Hematopoietic multipotent progenitor cell treated with erythropoietin and hydrocortisone succinate and interleukin-3 and kit ligand, for 8 days (in vitro differentiated cells): Measurements from ENCODE around the gene RNF13.
A peak's percentile ranks its signal among the peaks of the same experiment; 100 is the strongest.
"Not testable (repeated sequence)": the region's sequence is repeated elsewhere in the genome, so short reads cannot be mapped to it uniquely, and the experiment has no call there.

Experiments
- DNase-seq: peaks from one replicate; pipeline ENCODE4 v3.0.0-alpha.2; 2015

The RNF13 gene

DNA sequence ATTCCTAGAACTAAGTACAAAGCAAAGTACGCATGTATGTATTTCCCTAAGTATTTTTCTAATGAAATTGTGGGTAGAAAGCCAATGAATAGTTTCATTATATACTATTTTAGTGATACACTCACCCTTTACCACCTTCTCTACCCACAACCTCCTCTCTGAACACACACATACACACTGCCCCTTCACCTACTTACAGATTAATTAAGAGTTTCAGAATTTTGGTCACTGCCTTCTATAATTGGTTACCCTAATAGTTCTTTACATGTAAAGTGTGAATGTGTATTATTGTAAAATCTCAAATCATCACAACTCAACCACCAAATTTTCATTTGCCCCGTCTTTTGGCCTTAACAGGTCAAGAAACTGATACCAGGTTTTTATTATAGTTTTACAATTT is 150.5 kb downstream of the RNF13 start:
- no peak for DNase-seq

DNA sequence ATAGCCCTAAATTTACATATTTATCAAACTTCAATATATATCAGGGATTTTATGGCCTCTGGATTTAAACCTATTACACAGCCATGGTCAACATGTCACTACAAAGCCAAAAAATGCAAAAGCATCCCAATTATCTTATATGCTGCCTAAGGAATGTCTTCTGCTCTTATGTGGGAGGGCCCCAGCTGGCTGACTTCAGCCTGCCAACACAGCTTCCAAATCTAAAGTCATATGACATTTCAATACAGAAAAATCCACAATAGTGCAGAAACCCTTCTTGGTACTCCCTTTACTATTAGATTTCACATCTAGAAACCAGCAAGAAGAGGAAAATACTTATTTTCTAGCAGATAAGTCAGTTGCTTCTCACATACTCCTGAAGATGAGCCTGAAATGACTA is 151.3 kb downstream of the RNF13 start:
- no peak for DNase-seq

DNA sequence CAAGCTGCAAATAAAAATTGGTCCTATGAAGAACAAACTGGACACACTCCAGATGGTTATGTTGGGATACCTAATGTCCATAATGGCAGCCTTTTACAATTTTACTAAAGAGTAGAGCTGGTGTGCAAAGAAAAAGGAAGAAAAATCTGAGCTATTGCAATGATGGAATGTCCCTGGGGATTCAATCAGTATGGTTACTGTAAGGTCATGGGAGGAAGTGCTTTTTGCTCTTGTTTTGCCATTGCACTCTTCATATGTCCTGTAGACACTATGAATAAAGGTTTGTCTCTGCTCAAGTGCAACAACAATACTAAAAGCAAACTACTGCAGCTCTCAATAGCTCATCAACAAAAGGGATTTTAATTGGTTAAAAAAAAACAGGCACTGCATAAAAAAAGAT is 152.3 kb downstream of the RNF13 start:
- no peak for DNase-seq

DNA sequence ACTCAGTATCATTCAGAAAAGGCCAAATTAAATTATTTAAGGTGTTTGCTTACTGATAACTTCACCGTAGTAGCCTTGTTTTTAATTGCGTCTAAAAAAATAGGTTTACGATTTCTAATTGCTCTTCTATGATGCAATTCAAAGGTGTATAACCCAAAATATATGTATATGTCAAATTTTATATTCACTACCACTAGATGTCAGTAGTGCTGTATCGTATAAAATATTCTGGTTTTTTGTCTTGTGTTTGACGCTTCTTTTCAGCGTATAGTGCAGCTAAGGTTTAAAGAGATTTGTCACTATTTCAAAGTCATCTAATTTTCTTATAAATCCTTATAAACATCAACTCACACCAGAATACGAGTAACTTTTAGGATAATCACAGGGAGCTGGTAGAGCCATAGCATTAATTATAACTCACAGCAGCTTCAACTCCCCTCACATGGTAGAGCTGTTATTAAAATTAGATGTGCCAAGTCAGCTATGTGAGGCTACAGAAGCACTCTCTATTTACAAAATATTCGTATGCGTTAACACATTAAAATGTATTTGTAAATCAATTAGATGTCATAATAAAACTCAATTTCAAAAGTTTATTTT is 154.2 kb downstream of the RNF13 start:
- peak; percentile 69 for DNase-seq

DNA sequence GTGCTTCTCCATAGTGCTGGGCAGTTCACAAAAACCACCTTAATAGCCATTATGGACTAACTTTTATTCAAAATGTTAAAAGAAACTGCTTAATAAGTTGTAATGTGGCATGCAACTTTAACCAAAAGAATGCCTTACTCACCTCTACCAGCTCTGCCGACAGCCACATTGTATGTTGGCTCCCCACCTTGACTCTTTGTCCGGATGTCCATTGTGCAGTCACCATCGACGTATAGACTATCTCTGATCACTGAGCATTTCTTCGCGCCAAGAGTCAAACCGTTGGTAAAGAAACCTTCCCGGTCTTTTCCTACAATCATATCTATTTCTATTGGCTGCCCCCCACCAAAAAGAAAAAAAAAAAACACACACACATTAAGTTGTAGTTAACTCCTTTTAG is 155.2 kb downstream of the RNF13 start:
- DNase-seq = no peak

DNA sequence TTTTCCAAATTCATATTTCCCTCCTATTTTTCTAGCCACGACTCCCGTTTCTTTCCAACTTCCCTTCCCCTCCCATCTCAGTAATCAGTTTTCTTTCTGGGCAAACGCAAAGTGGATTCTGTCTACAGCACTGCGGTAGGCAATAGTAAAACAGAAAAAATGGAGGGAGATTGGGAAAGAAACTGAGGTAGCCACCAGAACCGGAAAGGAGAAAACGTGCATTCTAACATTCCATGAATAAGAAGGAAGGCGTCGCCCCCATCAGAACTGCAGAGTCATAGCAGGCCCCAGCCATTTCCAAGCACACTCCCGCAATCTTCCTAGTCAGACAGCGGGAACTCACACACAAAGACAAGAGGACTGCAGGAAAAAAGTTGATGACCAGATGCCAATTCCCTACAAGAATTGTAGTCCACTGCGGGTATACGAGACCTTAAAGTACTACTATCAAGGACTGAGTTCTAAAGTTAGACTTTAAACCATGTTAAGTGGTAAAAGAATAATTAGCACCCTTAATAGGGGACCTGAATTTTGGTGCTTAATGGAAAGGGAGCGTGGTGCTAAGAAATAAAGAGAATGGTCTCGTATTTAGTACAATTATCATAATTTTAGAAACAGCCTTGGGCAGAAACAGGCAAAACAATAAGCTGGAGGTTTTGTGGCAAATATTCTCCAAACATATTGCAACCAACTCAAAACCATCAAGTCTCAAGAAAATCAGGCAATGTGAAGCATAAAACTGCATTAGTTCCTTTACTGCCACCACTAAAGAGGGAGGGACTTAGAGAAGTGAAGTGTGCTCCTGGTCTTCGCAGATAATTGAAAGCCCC is 156.3 kb downstream of the RNF13 start:
- DNase-seq = no peak

DNA sequence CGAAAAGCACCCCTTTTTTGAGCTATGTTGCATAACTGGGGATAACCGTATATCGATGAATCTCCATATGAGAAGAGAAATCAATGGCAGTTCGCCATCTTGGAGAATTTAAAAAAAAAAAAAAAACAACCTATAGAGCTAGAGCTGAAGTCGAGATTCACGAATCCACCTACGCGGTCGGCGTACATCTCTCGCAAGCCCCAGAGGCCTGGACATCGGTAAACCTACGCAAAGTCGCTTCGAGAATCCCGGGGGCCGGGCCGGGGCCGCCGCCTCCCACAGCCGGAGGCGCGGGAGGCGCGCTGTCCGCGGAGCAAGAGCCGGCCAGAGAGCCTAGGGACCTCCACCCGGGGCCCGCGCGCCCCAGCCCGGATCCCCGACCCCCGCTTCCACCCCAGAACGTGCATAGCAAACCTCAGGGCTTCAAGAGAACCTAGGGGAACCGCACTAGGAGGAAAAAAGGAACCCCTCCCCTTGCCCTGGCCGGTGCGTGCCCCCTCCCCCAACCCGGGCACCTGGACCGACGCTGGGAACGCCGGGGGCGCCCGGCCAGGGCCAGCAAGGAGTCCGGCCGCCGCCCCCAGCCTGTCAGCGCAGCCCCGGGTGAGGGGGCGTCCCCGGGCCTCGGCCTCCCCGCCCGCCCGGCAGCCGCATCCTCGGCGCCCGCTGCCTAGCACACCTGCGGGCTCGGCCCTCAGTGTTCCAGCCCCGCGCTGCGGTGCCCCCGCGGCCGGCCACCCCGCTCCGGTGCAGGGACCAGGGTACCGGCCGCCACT is 157.1 kb downstream of the RNF13 start:
- DNase-seq = peak; percentile 46

DNA sequence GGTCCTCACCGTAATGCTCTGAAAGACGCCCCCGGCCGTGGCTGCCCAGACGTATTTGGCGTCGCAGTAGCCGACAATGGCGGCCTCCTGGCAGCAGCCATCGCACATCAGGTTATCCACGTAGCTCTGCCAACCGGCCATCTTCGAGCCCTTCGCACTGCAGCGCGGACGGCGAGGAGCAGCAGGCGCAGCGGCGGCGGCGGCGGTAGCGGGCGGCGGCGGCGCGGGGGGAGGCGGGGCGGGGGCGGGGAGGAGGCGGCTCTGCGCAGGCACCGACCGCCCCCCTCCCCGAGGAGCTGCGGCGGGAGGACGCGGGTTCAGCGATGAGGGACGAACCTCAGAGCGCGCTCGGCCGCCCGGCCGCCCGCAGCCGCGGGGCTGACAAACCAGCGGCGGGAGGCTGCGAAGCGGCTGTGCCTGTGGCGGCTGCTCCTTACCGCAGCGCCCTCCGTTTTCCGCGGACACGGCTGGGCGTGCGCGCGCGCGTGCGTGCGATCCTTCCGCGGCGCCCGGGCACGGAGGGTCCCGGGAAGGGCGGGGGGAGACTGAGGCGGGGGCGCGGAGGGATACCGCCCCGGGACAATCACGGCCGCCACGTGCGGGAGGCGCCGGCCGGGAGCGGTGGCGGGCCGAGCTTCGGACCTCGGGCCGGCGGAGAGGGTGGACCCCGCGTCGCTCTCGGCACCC is 157.8 kb downstream of the RNF13 start, which contains the start of gene PFN2:
PFN2 (minus strand) TSS at position 180 of the 687 bp plus-strand sequence; CDS start at position 141, 39 bp downstream.
- DNase-seq = no peak

DNA sequence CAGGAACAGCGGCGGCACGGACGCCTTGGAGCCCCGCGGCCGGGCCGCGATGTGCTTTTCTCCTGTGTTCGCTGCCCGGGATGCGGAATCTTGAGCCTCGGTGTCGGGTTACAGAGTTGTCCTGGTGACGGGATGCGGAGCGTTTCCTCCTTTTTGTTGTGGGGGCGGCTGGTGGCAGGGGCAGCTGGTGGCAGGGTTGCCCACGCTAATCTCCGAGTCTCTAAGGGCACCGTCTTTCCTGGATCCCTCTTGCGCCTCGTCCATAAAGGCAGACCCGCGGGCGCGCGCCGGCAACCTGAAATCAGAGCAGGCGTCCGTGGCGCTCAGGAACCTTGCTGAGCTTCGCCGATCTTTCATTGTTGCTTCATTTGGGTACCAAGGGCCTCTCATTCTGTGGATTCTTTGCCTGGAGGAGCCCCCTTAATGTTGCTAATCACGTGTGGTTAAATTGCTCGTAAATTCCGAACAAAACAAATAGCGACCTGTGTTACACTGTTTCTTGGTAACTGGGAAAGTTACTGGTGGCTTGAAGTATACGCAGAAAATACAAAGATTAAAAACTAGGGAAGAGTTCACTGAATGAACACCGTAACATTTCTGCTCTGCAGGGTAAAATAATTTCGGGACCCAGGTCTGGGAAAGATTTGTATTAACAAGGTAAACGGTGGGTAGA is 158.5 kb downstream of the RNF13 start:
- DNase-seq = no peak

DNA sequence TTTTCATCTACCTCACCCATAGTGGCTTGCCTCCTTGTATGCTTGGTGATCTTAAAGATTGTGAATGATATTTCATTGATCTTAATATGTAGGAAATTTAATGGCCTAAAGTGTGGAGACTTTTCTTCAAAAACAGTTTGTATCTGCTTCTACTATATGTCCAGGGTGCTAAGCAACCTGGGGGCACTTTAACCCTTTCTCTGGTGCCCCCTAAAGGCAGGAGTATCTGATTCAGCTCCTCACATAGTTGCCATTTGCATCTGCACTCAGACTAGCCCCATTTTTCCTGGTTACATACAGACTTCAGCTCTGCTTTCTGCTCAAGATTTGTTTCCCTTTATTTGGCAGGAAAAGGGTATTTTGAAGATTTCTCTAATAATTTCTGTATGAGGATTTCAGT is 162.9 kb downstream of the RNF13 start:
- DNase-seq = no peak

DNA sequence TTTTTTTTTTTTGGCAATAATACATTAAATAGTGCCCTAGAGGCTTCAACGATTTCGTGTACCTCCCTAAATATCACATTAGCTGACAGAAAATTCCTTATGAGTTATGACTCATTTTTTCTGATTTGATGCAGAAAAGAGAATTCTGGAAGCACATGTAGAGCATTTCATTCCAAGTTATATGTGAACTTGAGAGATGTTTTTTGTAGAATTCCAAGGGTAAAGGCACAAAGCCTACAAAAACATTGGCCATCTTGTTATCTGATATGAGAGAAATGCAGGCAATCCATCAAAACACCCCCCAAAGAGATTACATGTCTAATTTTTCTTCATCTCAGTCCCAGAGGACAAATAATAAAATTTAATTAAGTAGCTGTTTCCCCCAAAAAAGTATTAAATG is 164.4 kb downstream of the RNF13 start:
- DNase-seq = no peak

DNA sequence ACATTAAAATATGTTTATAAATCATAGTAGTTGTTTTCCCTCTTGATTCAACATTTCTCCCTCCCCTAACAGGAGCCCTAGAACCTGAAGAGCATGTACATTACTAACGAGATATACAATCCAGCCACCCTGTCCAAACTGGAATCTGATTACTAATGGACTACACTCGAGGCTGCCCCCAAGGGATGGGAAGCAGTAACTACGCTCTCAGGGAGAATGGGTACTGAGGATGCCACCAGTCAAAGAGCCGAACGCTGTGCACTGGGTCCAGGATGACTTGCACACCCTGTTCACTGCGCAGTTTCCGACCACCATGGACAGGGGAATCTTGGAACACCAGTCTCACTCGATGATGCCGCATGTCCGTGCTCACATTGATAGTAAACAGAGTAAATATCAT is 169.0 kb downstream of the RNF13 start:
- not testable (repeated sequence) for DNase-seq

DNA sequence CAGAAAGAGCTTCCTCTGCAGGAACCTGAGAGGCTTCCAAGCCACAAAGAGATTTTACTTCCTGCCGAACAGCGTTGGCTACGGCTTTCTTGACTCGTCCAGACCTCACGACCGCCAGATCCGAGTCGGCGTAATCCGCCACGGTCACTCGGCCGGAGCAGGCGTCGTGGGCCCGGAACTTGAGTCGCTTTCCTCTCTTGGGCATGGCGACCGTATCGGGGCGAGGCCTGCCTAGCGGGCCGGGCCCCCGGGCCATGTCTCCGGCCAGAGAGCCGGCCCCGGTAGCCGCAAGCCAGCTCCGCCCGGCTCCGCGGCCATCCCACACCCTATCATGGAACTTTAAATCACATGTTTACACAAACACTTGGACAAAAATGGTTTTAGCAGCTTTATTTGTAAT is 170.0 kb downstream of the RNF13 start:
- DNase-seq = not testable (repeated sequence)

DNA sequence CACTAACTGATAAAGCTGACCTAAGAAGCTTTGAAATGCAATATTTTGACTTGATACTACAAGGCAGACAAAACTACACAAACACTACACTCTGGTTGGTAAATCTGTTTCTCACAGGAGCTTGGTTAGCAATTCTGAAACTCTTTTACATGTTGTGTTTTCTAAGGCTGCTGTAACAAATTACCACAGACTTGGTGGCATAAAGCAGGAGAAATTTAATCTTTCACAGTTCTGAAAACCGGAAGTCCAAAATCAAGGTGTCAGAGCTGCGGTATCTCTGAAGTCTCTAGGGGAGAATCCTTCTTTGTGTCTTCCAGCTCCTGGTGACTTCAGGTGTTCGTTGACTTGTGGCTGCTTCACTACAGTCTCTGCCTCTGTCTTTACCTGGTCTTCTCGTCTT is 170.6 kb downstream of the RNF13 start:
- no peak for DNase-seq

DNA sequence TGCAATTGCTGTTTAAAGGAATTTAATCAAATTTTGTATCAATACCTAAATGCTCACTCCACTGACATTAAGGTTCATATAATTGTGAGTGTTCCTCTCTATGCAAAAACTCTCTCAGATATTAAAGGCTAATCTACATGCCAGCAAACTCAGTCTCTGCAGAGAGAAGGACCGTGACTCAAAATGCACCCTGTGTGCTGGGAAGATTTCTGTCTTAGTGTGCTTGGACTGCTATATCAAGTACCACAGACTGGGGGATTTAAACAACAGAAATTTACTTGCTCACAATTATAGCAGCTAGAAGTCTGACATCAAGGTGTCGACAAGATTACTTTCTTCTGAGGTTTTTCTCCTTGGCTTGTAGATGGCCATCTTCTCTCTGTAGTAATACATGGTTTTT is 176.3 kb downstream of the RNF13 start:
- no peak for DNase-seq

DNA sequence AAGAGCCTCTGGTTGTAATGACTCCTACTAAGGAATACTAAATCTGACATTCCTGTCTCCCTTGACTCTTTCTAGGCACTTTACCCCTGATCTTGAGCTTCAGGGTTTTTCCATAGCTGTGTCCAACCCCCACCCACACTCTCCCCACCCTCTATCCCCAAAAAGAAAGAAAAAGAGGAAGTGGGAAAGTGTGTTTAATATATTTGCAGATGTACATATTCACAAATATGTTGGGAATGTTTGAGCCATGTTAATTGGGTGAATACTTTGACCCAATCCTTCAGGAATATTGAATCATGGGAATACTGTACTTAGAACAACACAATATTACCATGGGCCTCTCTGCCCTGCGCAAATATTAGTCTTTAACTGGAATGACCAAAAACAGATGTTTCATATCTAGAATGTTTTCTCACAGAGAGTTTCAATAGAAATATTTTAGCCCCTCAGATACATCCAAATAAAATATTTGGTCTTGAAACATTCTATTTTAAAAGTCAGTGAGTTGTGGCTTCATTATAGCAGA is 177.5 kb downstream of the RNF13 start:
- DNase-seq = no peak

DNA sequence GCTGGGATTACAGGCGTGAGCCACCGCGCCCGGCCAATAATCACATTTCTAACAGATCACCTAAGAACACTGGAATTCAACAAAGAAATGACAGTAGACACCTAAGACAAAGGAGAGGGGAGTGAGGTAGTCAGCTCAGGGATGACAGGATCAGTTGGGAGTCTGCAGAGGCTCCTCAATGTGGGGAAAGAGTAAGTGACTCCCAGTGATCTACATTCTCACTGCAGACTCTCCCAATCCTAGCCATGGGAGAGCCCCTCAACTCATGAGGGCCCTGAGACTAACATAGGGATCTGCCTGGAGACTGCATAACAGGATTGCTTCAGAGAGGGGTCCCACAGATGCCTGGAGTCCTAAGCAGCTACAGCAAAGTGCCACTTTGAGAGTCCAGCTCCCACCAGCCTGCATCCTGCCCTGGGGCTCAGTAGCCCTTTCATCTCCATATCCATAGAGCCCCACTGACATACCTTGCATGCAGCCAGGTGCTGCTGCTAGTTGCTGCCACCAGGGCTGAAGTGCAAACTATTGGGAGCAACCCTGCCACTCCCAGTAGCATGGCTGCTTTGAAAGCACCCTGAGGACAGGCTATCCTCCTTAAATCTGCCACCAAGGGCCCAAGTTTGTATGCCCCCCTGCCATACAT is 179.5 kb downstream of the RNF13 start:
- DNase-seq = no peak

DNA sequence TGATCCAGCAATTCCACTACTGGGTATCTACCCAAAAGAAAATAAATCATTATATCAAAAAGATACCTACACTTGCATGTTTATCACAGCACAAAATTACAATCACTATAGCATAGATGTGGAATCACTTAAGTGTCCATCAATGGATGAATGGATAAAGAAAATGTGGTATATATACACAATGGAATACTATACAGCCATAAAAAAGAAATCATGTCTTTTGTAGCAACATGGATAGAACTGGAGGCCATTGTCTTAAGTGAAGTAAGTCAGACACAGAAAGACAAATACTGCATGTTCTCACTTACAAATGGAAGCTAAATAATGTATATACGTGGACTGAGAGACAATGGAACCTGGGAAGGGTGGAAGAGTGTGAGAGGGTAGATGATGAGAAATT is 185.9 kb downstream of the RNF13 start:
- DNase-seq = no peak

DNA sequence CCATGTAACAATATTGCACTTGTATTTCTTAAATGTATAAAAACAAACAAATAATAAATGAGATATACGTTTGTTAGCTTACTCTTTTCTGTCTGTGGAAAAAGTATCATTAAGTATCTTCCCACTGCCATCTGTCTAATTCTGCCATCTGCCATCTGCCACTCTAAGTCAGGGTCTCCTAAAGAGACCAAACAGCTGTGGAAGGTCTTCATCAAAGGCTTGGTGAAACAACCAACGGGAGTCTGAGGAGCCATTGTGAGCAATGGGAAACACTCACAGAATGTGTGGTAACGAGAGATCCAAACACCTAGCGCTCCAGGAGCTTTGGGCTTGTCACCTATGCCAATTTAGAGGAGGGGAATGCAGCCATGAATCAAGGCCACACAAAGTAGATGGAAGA is 186.4 kb downstream of the RNF13 start:
- DNase-seq = no peak

DNA sequence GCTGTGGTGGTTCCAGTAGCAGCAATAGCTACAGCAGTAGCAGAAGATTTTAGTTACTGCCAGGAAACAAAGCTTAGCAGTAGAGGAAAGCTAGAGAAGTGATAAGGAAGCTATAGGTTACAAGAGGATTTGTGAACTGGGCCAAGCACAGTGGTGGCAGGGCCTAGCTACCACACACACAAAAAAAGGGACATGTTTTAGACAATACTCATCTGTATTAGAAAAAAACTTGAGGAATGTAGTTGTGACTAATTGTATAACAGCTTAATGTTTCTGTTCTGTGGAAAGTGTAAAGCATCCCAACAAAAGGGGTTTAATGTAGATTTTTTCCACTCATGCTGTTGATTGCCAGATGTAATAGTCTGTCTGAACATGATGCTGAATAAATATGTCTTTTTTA is 187.6 kb downstream of the RNF13 start:
- DNase-seq = no peak

DNA sequence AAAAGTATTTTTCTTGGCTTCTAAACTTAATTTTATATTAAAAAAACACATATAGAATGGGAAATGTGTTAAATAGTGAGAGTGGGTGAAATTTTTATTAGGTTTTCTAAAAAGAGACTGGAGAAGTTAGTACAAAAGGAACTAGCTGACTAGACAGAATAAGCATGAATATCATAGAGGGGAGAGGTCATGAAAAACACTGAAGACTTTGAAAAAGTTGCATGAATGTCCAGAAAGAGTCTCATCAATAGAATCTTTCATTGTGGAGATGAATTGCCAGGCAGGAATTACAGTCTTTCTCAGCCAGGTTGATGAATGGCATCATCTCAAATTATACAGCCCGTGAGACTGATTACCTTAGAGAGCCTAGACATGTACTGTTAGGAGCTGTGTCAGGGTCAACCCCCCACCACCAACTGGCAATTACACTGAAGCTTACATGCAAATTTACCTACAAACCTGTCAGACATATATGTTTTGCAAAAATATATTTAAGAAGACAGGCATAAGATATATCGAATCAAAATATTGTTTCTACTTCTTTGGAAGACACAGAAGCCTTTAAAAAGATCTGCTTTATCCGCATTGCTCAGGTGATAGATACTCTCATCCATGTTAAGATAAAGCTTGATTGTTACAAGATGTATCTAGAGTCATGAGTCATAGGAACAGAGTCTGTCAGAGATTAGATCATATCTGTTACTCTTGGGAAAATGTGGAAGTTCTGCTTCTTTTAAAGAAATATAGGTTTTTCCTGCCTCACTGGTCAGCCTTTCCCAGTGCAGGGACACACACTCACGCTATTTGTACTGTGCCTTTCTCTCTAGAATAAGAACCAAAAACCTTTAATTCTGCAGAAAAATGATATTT is 192.5 kb downstream of the RNF13 start:
- no peak for DNase-seq
